GM21390 (cell line): Measurements from ENCODE around the gene TMEM200A.

ENCODE experiments used
- ATAC-seq: cut with Tn5 transposase; IDR thresholded peaks from one replicate; pipeline ENCODE4 v1.9.1; 2021; ENCODE audit not compliant: unreplicated experiment

The TMEM200A gene

GRCh38 chr6:130377371-130377770 lies 11.6 kb downstream of the TMEM200A start:
- no peak for ATAC-seq

- ATAC-seq: no peak
These were observed 12.1 kb downstream of the TMEM200A start for GRCh38 chr6:130377915-130378314.

DNA sequence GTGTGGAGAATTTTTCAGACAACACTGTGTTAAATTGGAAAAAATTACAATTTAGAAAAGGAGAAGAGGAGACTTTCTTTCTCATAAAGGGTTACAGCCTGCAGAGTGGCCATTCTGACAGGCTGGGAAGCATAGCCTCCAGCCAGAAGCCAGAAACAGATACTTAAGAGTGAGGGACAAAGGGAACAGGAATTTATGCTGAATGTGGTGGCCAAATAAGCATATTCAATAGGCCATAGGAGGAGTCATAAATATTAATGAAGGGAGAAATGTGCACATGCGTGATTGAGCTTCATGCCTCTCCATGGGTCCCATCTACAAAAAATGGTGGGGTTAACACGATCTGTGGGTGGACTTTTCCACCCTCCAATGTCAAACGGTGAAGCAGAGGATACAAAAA lies 13.4 kb downstream of the TMEM200A start:
- ATAC-seq: no peak

GRCh38 chr6:130381012-130381411 lies 15.2 kb downstream of the TMEM200A start:
- no peak for ATAC-seq

- no peak for ATAC-seq
These were observed 15.9 kb downstream of the TMEM200A start for GRCh38 chr6:130381459-130382380.

DNA sequence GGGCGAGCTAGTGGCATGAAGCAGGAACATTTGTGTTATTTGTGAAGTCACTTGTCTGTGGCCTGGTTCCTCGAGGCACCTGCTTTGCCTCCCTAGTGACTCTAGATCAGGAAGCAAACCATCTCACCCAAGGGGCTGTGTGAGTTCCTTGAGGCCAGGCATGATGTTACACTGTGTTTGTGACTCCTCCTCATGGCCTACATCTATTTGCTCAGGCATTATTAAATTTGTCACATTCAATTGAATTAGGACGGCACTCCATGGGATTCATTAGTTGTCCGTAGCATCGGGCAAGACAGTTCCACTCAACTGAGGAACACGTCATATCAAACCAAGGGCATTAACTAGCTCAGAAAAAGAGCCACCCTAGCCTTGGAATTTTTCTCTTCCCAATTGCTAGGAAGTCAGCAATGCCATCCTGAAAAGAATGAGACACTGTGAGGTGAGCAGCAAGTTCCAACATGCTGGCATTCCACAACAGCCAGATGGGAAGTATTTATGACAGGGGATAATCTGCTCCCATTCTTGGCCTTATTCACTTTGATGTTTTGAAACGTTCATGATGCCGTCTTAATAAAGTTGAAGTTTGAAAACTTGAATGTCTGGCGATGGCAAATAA lies 17.2 kb downstream of the TMEM200A start:
- no peak for ATAC-seq

DNA sequence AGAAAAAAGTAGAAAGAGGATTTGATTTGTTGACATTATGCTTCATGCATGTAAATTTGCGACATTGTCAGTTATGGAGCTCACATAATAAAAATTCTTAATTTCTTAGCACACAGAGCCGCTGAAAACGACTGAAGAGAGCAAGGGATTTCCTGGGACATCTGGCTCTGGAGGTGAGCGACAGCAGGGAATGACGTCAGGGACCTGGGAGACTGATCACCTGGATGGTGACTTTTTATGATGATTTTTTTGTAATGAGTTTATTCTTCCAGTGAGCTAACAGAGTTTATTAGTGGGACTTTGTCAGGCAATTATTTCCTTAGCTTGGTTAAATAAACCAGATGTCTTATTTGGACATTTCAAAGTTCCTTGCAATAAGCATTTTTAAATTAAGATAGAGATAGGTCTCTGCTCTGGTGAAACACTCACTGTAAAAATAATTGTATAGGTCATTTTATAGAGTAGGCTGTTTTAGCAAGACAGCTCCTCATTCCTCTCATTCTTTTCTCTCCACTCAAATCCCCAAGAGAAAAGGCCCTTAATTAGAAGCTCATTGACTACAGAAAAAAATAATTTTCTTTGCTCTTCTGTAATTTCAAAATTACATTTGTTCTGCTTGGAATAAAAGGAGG lies 19.4 kb downstream of the TMEM200A start:
- no peak for ATAC-seq

DNA sequence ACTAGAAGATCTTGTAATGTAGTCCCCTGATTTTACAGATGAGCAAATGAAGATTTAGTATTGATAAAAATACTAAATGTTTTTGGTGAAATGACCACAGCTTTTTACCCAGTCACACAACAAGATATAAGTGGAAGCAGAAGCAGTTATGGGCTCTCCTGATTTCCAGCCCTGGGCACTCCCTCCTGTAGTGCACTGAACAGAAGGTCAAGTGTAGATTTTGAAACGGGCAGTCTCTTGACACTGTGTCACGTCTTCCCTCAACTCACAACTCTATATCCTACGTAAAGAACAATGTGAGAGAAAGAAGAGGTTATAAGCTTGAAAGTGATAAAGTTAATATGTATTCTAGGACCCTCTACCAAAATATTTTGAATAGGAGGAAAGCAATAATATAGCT lies 23.3 kb downstream of the TMEM200A start:
- ATAC-seq: no peak

DNA sequence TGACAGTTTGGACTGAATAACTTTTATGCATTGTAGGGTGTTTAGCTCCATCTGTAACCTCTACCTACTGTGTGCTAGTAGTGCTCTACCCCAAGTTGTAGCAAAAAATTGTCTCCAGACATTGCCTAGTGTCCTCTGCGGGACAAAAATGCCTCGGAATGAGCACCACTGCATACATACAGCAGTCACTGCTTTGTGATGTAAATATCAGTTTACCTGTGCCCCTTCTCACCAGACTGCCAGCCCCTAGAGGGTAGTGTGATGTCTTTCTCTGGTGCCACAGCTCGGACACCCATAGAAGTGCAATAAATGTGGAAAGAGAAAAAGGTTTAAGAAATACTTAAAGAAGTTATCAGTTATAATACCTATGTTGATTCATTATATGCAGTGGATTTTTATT lies 25.1 kb downstream of the TMEM200A start:
- ATAC-seq: no peak

DNA sequence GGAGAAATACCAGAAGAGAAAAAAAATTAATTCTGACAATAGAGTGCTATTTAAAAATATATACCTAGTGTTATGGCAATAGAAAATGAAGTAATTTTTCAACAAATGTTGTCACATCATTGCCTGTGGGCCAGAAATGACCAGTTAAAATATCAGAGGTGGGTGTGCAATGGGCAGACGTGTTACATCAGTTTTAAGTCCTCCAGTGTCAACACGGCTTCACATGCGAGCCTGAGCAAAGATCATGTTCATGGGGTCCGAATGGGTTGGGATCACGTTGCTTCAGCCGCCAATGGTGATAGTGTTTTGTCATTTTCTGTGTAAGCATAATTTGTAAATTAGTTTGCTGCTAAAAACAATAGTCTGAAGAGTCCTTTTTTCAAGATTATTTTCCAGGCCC lies 27.5 kb downstream of the TMEM200A start:
- no peak for ATAC-seq

GRCh38 chr6:130394246-130394645 lies 28.4 kb downstream of the TMEM200A start:
- ATAC-seq: no peak

- ATAC-seq: no peak
These were observed 29.3 kb downstream of the TMEM200A start for GRCh38 chr6:130395164-130395563.

- ATAC-seq: no peak
These were observed 30.9 kb downstream of the TMEM200A start for GRCh38 chr6:130396722-130397121.

DNA sequence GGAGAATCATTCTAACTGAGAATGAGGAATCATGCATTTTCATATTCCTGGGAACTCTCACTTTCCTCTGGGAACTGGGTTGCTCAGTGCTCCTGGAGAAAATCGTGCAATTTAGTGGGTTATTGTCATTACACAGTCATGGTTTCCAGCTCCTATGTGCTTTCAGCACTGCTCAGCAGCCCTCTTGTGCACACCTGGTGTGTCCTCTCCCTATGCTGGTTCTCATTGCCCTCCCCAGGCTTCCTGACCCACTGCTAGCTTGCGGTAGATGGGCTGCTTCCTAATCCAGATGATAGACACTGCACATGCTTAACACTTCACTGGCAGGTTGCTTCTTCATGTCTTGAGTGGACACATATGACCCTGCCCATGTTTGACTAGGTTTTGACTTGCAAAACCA lies 39.7 kb downstream of the TMEM200A start:
- ATAC-seq: no peak

DNA sequence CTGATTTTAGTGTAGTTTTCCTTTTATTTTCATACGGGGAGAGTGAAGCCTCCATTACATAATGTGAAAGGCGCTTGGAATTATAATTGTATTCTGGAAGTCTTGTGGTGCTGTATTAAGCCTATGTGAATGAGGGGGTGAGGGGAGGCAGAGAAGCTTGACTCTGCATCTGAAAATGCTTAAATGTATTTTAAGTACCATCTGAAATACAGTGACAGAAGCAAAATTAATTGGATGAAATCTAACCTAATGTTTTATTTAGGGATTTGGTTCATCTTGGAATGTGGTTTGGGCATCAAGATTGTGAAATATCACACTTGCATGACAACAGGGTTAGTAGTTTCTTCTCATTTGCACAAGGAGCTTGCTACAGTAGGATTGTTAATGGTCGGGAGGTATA lies 41.2 kb downstream of the TMEM200A start:
- ATAC-seq: no peak

DNA sequence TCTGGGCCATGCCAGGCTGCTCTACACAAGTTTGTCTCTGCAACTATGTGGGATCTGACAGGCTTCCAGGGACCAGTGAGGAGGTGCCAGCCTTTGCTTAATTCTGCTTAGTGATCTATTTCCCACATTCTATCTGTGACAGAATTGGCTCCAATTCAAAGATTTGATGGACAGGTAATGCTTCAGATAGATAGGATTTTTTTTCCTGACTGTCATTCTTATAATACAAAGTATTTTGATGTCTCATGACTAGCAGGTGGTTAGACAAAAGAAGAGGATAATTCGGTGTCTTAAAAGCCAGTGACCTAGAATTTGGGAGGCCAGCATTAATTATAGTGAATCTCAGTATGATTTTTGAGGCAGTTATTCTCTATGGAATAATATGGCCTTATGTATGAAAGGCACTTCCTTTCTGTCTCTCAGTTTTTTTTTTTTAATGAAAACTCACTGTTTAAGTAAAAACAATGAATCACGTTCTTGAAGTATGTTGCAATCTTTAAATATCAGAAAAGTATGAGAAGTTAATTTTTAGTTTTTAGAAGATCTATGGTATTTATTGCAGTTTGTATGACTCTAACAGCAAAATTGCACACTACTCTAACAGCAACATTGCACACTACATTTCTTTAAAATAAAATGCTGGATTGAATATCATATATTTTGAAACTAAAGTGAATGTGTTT lies 43.7 kb downstream of the TMEM200A start:
- ATAC-seq: no peak

GRCh38 chr6:130411481-130411880 lies 45.7 kb downstream of the TMEM200A start:
- no peak for ATAC-seq

GRCh38 chr6:130412556-130413290 lies 46.9 kb downstream of the TMEM200A start:
- ATAC-seq: no peak

DNA sequence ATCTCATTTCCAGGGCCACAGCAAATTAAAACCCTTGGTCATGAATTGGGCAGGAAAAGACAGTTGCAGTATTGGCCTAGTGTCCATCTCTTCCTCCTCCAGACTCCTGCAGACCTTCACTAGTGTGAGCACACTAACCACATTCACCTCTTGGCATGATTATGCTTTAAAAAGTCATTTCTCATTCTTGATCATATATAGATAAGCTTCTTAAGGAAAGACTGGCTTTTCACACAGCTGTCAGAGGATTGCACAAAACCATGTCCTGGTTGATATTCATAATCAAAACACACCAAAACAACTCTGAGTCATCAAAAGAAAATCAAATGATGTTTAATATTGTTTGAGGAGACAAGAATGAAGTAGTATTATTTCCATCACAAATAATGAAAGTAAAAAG lies 52.1 kb downstream of the TMEM200A start:
- ATAC-seq: no peak

- ATAC-seq: no peak
These were observed 55.1 kb downstream of the TMEM200A start for GRCh38 chr6:130420911-130421310.

DNA sequence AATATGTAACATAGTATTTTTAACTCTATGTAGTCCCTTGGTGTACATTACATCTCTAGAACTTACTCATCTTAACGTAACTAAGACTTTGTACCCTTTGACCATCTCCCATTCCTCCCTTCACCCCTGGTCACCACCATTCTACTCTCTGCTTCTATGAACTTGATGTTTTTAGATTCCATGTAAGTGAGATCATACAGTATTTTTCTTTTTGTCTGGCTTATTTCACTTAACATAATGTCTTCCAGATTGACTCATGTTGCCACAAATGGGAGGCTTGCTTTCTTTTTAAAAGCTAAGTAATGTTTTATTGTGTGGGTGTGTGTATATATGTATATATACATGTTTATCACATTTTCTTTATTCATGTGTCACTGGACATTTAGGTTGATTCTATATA lies 55.8 kb downstream of the TMEM200A start:
- ATAC-seq: no peak
